Measurements from ENCODE around the gene SEMA4F. TPM values are rescaled to one million over a fixed set of nuclear protein-coding genes. Genes with fewer than 3 reads are reported as not detected.
A peak's percentile ranks its signal among the peaks of the same experiment; 100 is the strongest.

The SEMA4F gene
- total RNA-seq, 2 experiments from 2014 or later = 5.7 to 7.4 TPM

DNA sequence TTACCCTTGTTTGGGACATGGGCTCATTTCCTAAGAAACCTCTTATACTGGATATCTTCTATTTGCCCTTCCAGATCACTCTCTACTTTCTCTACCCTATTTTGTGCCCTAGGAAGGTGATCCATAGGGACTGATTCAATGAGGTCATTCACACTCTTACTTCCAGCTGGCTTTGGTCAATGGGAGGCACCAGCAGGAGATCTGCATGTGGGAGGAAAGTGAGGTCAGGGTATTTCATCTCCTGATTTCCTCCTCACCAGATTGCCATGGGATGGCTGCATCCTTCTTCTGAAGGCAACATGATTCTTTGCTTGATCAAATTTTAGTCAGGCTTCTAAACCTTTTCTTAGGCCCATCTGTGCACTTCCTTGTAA lies 21.1 kb upstream of the SEMA4F start:
- DNase-seq (no peak), ATAC-seq (no peak)
- no peaks in the 10 kb centered on the region for H3K9me3 Mint-ChIP-seq (ENCODE audit: low read depth)
- ChIA-PET POLR2A (no interaction called here), CTCF (no interaction called here)
- intact Hi-C loops (cut with DNase I, micrococcal nuclease) = no loop called here
- H3K27me3 Mint-ChIP-seq = peaks cover 2% of the 10 kb centered on the region
- H3K4me3 Mint-ChIP-seq = no peak overlapping the region
- no peaks in the 10 kb centered on the region for H3K4me1 Mint-ChIP-seq
- H3K27ac Mint-ChIP-seq = no peak overlapping the region
- H3K36me3 Mint-ChIP-seq (ENCODE audit: low read depth) = no peaks in the 10 kb centered on the region

DNA sequence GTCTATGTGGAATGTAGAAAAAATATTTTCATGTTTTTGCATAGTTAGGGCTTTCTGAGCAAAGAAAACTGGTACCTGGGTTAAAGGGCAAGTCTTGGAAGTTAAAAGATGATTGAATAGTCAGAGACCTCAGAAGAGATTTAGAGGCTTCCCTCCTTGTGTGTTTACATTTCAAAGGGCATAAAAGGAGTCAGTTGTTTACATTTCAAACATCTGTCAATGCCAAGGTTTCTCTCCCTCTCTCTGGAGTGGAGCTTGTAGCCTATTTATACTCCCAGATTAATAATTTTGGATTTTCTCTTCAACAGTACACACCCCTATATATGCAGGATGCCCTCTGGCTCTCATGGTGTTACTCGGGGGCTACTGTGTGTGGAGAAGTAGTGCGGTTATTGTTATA lies 14.5 kb upstream of the SEMA4F start:
- H3K9me3 Mint-ChIP-seq (ENCODE audit: low read depth) = no peaks in the 10 kb centered on the region

DNA sequence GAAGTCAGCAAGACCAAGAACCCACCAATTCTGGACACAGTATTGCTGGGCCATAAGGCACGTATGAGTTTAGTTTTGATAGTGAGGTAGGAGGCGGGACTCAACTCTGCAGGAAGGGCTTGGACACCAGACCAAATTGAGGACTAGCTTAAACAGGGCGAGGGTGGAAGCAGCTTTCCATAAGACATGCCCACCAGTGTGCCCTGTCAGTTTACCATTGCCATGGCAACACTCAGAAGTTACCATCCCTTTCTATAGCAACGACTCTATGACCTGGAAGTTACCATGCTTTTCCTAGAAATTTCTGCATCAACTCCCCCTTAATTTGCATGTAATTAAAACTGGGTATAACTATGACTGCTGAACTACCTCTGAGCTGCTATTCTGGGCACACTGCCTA lies 8.7 kb upstream of the SEMA4F start:
- no peak overlapping the region for H3K4me3 Mint-ChIP-seq
- ATAC-seq (no peak), DNase-seq (no peak)
- peaks cover 2% of the 10 kb centered on the region for H3K4me1 Mint-ChIP-seq
- H3K9me3 Mint-ChIP-seq (ENCODE audit: low read depth) = no peaks in the 10 kb centered on the region
- ChIA-PET POLR2A (interaction anchor here (0.7 kb wide), 1 partner anchor 103 kb away, joined by 3 read pairs; no protein-coding TSS in a partner anchor), CTCF (interaction anchor here (0.5 to 1.7 kb wide), 2 partner anchors 57 to 76 kb away, joined by 3 to 4 read pairs; no protein-coding TSS in a partner anchor)
- peaks cover 31% of the 10 kb centered on the region for H3K27me3 Mint-ChIP-seq
- intact Hi-C loops (cut with DNase I, micrococcal nuclease) = no loop called here
- no peaks in the 10 kb centered on the region for H3K36me3 Mint-ChIP-seq (ENCODE audit: low read depth)
- H3K27ac Mint-ChIP-seq = no peak overlapping the region

More for the DNA sequence above, 14.5 kb upstream of the SEMA4F start:
- ChIA-PET POLR2A (no interaction called here), CTCF (interaction anchor here (0.6 kb wide), 1 partner anchor 33 kb away, joined by 3 read pairs; no protein-coding TSS in a partner anchor)
- no peak overlapping the region for H3K27ac Mint-ChIP-seq
- peaks cover 11% of the 10 kb centered on the region for H3K27me3 Mint-ChIP-seq
- no peak overlapping the region for H3K4me3 Mint-ChIP-seq
- intact Hi-C loops (cut with DNase I, micrococcal nuclease) = no loop called here
- ATAC-seq = no peak
- H3K36me3 Mint-ChIP-seq (ENCODE audit: low read depth) = no peaks in the 10 kb centered on the region
- no peaks in the 10 kb centered on the region for H3K4me1 Mint-ChIP-seq
- no peak for DNase-seq

DNA sequence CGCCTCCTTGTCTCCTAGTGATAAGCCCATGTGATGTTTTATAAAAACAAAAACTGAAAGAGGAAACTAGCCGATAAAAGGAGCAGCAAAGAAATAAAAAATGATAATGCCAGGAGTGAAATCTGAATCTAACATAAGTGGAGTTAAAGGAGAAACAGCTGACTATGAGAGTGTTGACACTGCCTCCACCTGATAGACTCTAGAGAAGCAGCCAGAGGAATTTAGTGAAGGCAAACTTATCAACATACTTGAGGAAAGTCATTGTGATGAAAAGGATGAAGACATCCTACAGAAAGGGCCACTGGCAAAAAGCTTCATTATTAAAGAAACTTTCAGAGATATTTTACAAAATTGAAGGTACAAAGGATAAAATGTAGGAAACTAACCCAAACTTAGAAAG lies 7.8 kb upstream of the SEMA4F start:
- no peak for DNase-seq
- H3K9me3 Mint-ChIP-seq (ENCODE audit: low read depth) = no peaks in the 10 kb centered on the region
- H3K4me3 Mint-ChIP-seq = no peak overlapping the region
- H3K27me3 Mint-ChIP-seq = peaks cover 32% of the 10 kb centered on the region
- intact Hi-C loops (cut with DNase I, micrococcal nuclease) = no loop called here
- no peak overlapping the region for H3K27ac Mint-ChIP-seq
- peaks cover 2% of the 10 kb centered on the region for H3K4me1 Mint-ChIP-seq
- CTCF ChIA-PET = no interaction called here
- POLR2A ChIA-PET = no interaction called here
- no peaks in the 10 kb centered on the region for H3K36me3 Mint-ChIP-seq (ENCODE audit: low read depth)
- no peak for ATAC-seq

DNA sequence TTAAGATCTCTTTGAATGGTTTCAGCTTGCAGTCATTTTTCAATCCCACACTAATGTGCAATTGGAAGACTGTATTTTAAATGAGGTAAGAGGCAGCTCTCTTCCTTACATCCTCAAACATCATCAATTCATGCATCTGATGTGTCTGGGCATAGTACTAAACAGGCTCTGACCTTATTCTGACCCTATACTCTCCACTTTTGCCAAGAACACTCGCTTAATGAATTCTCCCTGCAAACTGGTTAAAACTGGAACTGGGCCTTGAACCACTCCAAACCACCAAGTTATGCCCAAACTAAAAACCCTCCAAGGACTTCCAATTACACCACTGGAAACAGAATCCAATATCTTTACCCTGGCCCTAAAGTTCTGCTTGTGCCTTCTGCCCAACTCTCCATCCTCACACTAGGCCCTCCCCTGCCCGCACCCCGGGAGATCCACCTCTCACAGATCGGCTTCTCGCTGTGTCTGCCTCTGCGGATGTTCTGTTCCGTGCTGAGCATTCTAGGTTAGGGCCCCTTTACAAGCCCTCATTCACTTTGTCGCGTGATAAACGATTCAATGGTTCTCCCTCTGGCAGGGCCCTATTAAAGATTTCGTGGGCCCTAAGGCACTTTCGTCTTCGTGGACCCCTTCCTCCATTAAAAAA lies 7.1 kb upstream of the SEMA4F start:
- DNase-seq = no peak
- intact Hi-C loops (cut with DNase I, micrococcal nuclease) = no loop called here
- CTCF ChIA-PET = no interaction called here
- Mint-ChIP-seq H3K27me3 (peaks cover 32% of the 10 kb centered on the region), H3K27ac (no peak overlapping the region), H3K9me3 (ENCODE audit: low read depth) (no peaks in the 10 kb centered on the region), H3K36me3 (ENCODE audit: low read depth) (no peaks in the 10 kb centered on the region), H3K4me1 (peaks cover 2% of the 10 kb centered on the region), H3K4me3 (no peak overlapping the region)
- POLR2A ChIA-PET = no interaction called here
- ATAC-seq = no peak

DNA sequence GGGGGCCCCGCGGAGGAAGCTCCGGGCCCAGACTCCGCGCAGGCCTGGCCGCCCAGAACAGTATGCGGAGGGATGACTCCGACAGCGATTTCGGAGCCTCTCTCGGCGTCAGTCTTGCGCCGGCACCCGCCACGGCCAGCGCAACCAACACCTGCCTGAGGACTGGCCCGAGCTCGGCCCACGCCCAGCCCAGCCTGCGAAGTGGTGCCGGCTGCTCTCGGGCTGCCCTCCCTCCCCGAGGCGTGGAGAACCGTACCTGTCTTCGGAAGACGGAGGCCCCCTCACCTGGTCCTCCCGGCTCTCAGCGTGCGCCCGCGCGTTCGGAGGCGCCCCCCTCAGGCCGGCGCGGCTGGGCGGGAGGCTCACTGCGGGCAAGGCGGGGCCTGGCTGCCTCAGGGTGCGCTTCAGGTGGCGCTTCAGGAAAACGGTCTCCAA lies 6.0 kb upstream of the SEMA4F start, which contains the start of gene M1AP:
Gene M1AP (minus strand): TSS at position 322 of the 435 bp plus-strand sequence. CDS start 8,055 bp downstream, outside the sequence.
- H3K9me3 Mint-ChIP-seq (ENCODE audit: low read depth) = no peaks in the 10 kb centered on the region
- H3K4me3 Mint-ChIP-seq = no peak within 1 kb of the TSS
- H3K36me3 Mint-ChIP-seq (ENCODE audit: low read depth) = no peaks in the 10 kb centered on the region
- peak; percentile 36 for DNase-seq
- no peak within 1 kb of the TSS for H3K27ac Mint-ChIP-seq
- ChIA-PET CTCF (interaction anchor here (0.7 to 1.2 kb wide), 4 partner anchors 10 to 189 kb away, joined by 3 to 4 read pairs (median 4); no protein-coding TSS in a partner anchor), POLR2A (no interaction called here)
- H3K27me3 Mint-ChIP-seq = peaks cover 32% of the 10 kb centered on the region
- intact Hi-C loops (cut with DNase I, micrococcal nuclease) = no loop called here
- peaks cover 2% of the 10 kb centered on the region for H3K4me1 Mint-ChIP-seq
- peak; percentile 63 for ATAC-seq

DNA sequence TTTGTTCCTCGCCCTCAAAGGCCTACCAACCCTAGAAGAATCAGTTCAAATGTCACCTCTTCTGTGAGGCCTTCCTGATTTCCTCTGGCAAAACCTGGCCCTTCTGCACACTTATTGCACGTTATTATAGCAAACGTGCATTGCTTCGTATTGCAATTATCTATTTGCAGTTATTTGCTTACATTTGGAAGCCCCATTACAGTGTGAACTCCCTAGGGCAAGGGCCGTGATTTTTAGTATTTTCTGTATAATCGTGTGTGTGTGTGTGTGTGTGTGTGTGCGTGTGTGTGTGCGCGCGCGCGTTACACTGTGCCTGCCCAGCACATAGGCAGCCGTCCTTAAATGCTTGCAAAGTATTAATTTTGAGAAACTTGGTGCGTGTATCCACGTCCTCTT lies 460 bp upstream of the SEMA4F start:
- ATAC-seq (peak; percentile 45), DNase-seq (no peak)
- ChIA-PET CTCF (interaction anchor here (0.6 to 1.6 kb wide), 5 partner anchors 15 to 1265 kb away, joined by 3 read pairs; no protein-coding TSS in a partner anchor), POLR2A (no interaction called here)
- H3K4me3 Mint-ChIP-seq = peak overlapping the region; percentile 76
- H3K4me1 Mint-ChIP-seq = peaks cover 13% of the 10 kb centered on the region
- H3K9me3 Mint-ChIP-seq (ENCODE audit: low read depth) = no peaks in the 10 kb centered on the region
- peaks cover 14% of the 10 kb centered on the region for H3K27me3 Mint-ChIP-seq
- H3K27ac Mint-ChIP-seq = peak overlapping the region; percentile 28
- peaks cover 5% of the 10 kb centered on the region for H3K36me3 Mint-ChIP-seq (ENCODE audit: low read depth)
- intact Hi-C loops (cut with DNase I, micrococcal nuclease) = loop anchor here in 1 of 2 experiments (10.0 kb wide), 1 partner anchor 1269 kb away; the partner anchor contains the start of gene ALMS1

DNA sequence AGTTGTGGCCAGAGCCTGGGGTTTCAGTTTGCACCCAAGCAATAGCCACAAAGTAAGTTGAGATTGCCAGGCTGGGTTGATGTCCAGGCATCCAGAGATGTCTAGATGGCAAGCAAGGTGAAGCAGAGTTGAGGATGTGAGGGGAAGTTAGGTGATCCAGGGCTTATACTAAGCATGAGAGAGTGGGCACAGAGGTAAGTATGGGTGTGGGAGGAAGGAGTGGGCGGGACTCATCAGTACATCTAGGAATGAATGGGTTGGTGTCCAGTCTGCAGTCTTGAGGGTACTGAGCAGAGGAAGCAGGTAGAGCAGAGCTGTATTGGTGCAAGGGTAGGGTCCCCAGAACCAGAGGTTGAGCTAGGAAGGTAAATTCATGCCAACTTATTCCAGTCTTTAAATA lies 1.5 kb downstream of the SEMA4F start:
- Mint-ChIP-seq H3K4me3 (peak overlapping the region; percentile 76), H3K9me3 (ENCODE audit: low read depth) (no peaks in the 10 kb centered on the region), H3K4me1 (peaks cover 13% of the 10 kb centered on the region), H3K27ac (no peak overlapping the region), H3K27me3 (peaks cover 2% of the 10 kb centered on the region), H3K36me3 (ENCODE audit: low read depth) (peaks cover 5% of the 10 kb centered on the region)
- intact Hi-C loops (cut with DNase I, micrococcal nuclease) = loop anchor here in 1 of 2 experiments (2.0 to 10.0 kb wide), 2 partner anchors 183 to 1271 kb away; partner anchors contain the start of genes ALMS1 and MRPL53
- no peak for DNase-seq
- no peak for ATAC-seq
- ChIA-PET CTCF (interaction anchor here (0.5 to 0.7 kb wide), 2 partner anchors 181 to 264 kb away, joined by 3 to 4 read pairs; no protein-coding TSS in a partner anchor), POLR2A (interaction anchor here (0.6 kb wide), 1 partner anchor 909 kb away, joined by 7 read pairs; no protein-coding TSS in a partner anchor)

DNA sequence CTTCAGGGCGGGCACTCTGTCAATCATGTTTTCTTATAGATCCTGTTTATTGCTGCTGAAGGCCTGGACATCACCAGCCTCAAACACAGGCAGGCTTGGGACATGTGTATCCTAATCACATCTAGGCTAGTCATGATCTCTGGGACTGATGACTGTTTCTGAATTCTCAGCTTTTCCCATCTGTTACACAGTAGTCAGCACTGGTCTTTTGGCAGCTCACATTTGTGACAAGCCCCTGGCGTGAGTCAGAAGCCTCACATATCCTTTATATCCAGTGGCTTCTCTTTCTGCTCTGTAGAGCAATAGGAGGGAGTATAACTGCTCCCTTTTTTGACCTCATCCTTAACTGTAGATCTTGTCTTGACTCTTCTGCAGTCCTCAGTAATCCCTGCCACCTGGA lies 4.5 kb downstream of the SEMA4F start:
- ChIA-PET POLR2A (no interaction called here), CTCF (no interaction called here)
- H3K27ac Mint-ChIP-seq = no peak overlapping the region
- H3K36me3 Mint-ChIP-seq (ENCODE audit: low read depth) = peaks cover 6% of the 10 kb centered on the region
- DNase-seq (no peak), ATAC-seq (no peak)
- intact Hi-C loops (cut with DNase I, micrococcal nuclease) = loop anchor here in 1 of 2 experiments (10.0 kb wide), 1 partner anchor 1274 kb away; the partner anchor contains the start of gene ALMS1
- H3K9me3 Mint-ChIP-seq (ENCODE audit: low read depth) = no peaks in the 10 kb centered on the region
- H3K27me3 Mint-ChIP-seq = no peaks in the 10 kb centered on the region
- peaks cover 13% of the 10 kb centered on the region for H3K4me1 Mint-ChIP-seq
- no peak overlapping the region for H3K4me3 Mint-ChIP-seq

DNA sequence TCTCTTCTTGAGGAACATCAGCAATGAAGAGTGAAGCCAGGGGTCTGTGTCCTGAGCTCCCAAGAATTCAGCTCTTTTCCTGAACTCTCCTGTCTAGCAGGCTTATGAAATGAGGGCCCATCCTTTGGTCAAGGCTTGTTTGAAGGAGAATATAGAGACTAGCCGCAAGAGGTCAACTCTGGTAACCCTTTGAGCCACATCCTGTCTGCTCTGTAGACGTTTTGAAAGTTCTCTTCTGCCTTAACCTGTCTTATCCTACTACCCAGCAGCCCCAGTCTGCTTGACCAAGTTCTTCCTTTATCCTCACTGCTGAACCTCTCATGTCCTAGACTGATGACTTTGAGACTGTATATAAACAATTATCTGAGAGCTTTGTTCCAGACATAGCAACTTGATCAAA lies 5.4 kb downstream of the SEMA4F start:
- ATAC-seq = no peak
- intact Hi-C loops (cut with DNase I, micrococcal nuclease) = loop anchor here in 1 of 2 experiments (10.0 kb wide), 1 partner anchor 1275 kb away; the partner anchor contains the start of gene ALMS1
- peaks cover 12% of the 10 kb centered on the region for H3K4me1 Mint-ChIP-seq
- H3K27me3 Mint-ChIP-seq = no peaks in the 10 kb centered on the region
- POLR2A ChIA-PET = no interaction called here
- no peaks in the 10 kb centered on the region for H3K9me3 Mint-ChIP-seq (ENCODE audit: low read depth)
- H3K36me3 Mint-ChIP-seq (ENCODE audit: low read depth) = peaks cover 6% of the 10 kb centered on the region
- H3K4me3 Mint-ChIP-seq = no peak overlapping the region
- DNase-seq = no peak
- CTCF ChIA-PET = no interaction called here
- H3K27ac Mint-ChIP-seq = no peak overlapping the region

DNA sequence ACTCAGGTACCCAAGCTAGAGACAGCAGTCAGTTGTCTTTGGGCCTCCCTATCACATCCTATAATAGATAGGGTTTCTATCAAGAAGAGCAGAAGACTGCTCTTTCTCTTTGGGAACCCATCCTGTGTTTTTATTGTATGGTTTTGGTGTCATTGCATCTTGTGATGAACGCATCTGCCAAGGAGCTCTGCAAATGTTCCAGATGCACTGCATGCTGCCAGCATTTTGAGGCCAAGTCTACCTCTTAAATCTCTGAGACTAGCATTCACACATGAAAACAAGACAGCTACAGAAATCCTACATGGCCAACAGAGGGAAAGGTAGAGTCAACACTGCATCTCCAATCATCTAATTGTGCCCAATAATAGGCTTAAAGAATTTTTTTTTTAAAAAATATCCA lies 14.0 kb downstream of the SEMA4F start:
- ChIA-PET POLR2A (no interaction called here), CTCF (interaction anchor here (0.6 to 1.3 kb wide), 3 partner anchors 15 to 69 kb away, joined by 3 to 5 read pairs (median 3); partner anchors contain the start of gene SEMA4F)
- Mint-ChIP-seq H3K36me3 (ENCODE audit: low read depth) (peaks cover 6% of the 10 kb centered on the region), H3K9me3 (ENCODE audit: low read depth) (no peaks in the 10 kb centered on the region), H3K27me3 (no peaks in the 10 kb centered on the region), H3K4me1 (no peaks in the 10 kb centered on the region), H3K27ac (no peak overlapping the region), H3K4me3 (no peak overlapping the region)
- ATAC-seq (no peak), DNase-seq (no peak)
- intact Hi-C loops (cut with DNase I, micrococcal nuclease) = no loop called here

DNA sequence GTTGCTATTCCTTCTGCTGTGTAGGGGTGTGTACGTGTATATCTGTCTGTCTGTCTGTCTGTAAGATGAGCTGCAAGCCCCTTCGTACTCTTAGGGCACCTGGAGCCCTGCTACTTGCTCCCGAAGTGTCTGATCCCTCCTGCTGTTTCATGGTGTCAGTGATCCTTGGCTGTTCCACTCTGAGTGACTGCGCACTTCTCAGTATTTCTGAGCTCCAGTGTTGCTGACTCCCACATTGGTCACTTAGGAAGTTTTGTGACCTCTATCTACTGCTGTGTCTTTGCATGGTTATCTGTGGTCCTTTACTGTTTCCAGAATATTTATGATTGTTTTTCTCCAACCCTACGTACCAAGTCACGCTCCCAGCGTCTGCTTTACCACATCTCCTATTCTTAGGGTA lies 16.2 kb downstream of the SEMA4F start:
- intact Hi-C loops (cut with DNase I, micrococcal nuclease) = no loop called here
- no peaks in the 10 kb centered on the region for H3K9me3 Mint-ChIP-seq (ENCODE audit: low read depth)
- no peak for ATAC-seq
- no peak for DNase-seq
- no peak overlapping the region for H3K4me3 Mint-ChIP-seq
- H3K4me1 Mint-ChIP-seq = no peaks in the 10 kb centered on the region
- CTCF ChIA-PET = no interaction called here
- H3K27me3 Mint-ChIP-seq = no peaks in the 10 kb centered on the region
- POLR2A ChIA-PET = interaction anchor here (0.5 kb wide), 1 partner anchor 615 kb away, joined by 3 read pairs; no protein-coding TSS in a partner anchor
- H3K36me3 Mint-ChIP-seq (ENCODE audit: low read depth) = peaks cover 4% of the 10 kb centered on the region
- no peak overlapping the region for H3K27ac Mint-ChIP-seq

All from activated CD4-positive, alpha-beta T cell treated with anti-CD3 and anti-CD28 coated beads for 36 hours (primary cell).